Pancreas (tissue), 10 donors: ENCODE data around the gene L3MBTL1. TPM values are rescaled to one million over a fixed set of nuclear protein-coding genes. Genes with fewer than 3 reads are reported as not detected.

Experiments used
- ATAC-seq, 4 donors: fragments of 200-7000 bp; cut with Tn5 transposase; one replicate each; pipeline versions ENCODE4 v1.8.0 to v1.9.1; 2020; ENCODE audit warnings: mild to moderate bottlenecking in 4 of 4, moderate library complexity in 4 of 4
- DNase-seq, 6 donors: peaks; one replicate each; pipeline ENCODE4 v3.0.0-alpha.2; 2020
- FAIRE-seq: peaks from 2 replicates; lab custom pipeline; 2012; peaks lifted over from hg19 to GRCh38; lab: Jason Lieb, UNC
- H3K27ac ChIP-seq, 4 donors: fragments of 200-600 bp; sonication (generic); 1 replicate in 3 of 4; 2 replicates in 1 of 4; pipeline versions ENCODE4 v1.5.0 to v1.8.0; 2020
- H3K27me3 ChIP-seq, 4 donors: fragments of 200-600 bp; one replicate each; pipeline ENCODE4 v1.8.0; 2021
- H3K36me3 ChIP-seq, 3 donors: fragments of 200-600 bp; sonication (generic) in 1 of 3; one replicate each; pipeline versions ENCODE4 v1.5.0 to v1.8.0; 2020 to 2021
- H3K4me1 ChIP-seq, 3 donors: fragments of 200-600 bp; one replicate each; pipeline ENCODE4 v1.8.0; 2021
- H3K4me3 ChIP-seq, 4 donors: fragments of 200-600 bp; sonication (generic) in 2 of 4; one replicate each; pipeline versions ENCODE4 v1.5.0 to v1.8.0; 2020 to 2021
- H3K9me3 ChIP-seq, 4 donors: fragments of 200-600 bp; one replicate each; pipeline ENCODE4 v1.8.0; 2021
- WGBS, 2 donors: extraction: QIAGEN DNeasy Blood & Tissue Kit; methylation state at CpG; one replicate each; pipeline ENCODE4 v1.1.7; 2013; 5-methylcytosine and 5-hydroxymethylcytosine counted together
- intact Hi-C, 3 donors: fragments of 100-400 bp; cut with DNase I; formaldehyde crosslinking; loops; one replicate each; pipeline versions ENCODE4 v1.11.1 to v1.14.2; 2022
- polyA plus RNA-seq, 2 donors: library from polyadenylated mRNA; stranded (reverse); fragments of 200-250 nt; gene quantifications; one replicate each; pipeline ENCODE4 v1.2.3, GENCODE V29; 2013
- total RNA-seq, 6 donors: library from RNA; stranded (reverse); fragmentation: NEBNext Ultra II Directional in 4 of 6; extraction: Animal tissue kit (Norgen Biotek cat#: 25700) in 4 of 6; gene quantifications; one replicate each; pipeline versions ENCODE4 v1.2.1 to v1.2.4, GENCODE V29; 2021 to 2023
- TF ChIP-seq, protein P1 (sequence below), 4 donors: fragments of 200-600 bp; sonication (generic) in 3 of 4; IDR thresholded peaks; one replicate each; pipeline versions ENCODE4 v1.5.0 to v1.8.0; 2021; ENCODE audit warnings: antibody characterized with exemption in 4 of 4
- donor health status: healthy with polysubstance abuse.
- donor health status: DM: no; HTN: no; CAD: no; lungs with moderate emphysema.
- donor health status: DM: no; HTN: no; CAD: no.
- donor health status: control.
- donor health status: control.
- donor health status: Bipolar disorder and iron deficiency.
- donor health status: DM: yes; HTN: yes; CAD: no.
- donor health status: DM: no; HTN: no; CAD: no.
- donor health status: DM: no; HTN: no; CAD: no.
- donor health status: DM: yes; HTN: yes; CAD: no.

Gene L3MBTL1
- total and polyA plus RNA-seq, 8 donors: 3.4 to 10.7 (median 5.6) TPM

DNA sequence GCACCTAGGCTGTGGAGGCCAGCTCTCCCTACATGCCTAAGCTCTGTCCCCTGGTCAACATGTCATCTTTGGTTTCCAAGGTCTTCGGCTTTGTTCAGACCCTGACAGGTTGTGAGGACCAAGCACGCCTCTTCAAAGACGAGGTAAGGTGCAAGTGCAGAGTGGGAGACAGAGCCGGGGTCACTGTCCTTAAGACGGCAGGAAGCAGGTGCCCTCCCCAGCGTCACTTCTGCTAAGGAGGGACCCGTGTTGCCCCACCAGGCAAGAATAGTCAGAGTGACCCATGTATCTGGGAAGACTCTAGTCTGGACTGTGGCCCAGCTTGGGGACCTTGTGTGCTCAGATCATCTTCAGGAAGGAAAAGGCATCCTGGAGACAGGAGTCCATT, 33.2 kb downstream of the L3MBTL1 start:
- DNase-seq (no peak), ATAC-seq (no peak), FAIRE-seq (no peak)
- H3K27me3 ChIP-seq: no peaks in the 10 kb centered on the region
- H3K9me3 ChIP-seq: no peaks in the 10 kb centered on the region
- H3K27ac ChIP-seq: no peak overlapping the region
- H3K4me1 ChIP-seq: peaks cover 0 to 16% (median 6%) of the 10 kb centered on the region in 3 donors
- no peak overlapping the region for H3K4me3 ChIP-seq
- intact Hi-C loops: no loop called here
- 95 to 97% methylated on average over 7 of the region's 7 CpGs for WGBS, 2 donors
- no peaks in the 10 kb centered on the region for H3K36me3 ChIP-seq
- TF ChIP-seq, protein P1, sequence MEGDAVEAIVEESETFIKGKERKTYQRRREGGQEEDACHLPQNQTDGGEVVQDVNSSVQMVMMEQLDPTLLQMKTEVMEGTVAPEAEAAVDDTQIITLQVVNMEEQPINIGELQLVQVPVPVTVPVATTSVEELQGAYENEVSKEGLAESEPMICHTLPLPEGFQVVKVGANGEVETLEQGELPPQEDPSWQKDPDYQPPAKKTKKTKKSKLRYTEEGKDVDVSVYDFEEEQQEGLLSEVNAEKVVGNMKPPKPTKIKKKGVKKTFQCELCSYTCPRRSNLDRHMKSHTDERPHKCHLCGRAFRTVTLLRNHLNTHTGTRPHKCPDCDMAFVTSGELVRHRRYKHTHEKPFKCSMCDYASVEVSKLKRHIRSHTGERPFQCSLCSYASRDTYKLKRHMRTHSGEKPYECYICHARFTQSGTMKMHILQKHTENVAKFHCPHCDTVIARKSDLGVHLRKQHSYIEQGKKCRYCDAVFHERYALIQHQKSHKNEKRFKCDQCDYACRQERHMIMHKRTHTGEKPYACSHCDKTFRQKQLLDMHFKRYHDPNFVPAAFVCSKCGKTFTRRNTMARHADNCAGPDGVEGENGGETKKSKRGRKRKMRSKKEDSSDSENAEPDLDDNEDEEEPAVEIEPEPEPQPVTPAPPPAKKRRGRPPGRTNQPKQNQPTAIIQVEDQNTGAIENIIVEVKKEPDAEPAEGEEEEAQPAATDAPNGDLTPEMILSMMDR (IDR thresholded peaks at IDR 0.05): no peak

DNA sequence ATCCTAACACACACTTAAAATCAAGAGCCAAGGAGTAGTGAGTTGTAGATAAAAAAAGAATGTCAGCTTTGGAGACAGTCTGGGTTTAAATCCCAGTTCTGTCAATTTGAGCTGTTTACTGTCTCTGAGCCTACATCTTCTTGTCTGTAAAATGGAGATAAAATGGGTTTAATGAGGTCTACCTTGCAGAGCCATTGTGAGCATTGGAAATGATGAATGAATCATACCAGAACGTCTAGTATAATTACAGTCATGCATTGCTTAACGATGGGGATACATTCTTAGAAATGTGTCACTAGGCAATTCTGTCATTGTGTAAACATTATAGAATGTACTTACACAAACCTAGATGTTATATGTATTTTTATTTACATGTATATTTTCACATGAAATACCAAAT, 33.7 kb downstream of the L3MBTL1 start:
- no peak for DNase-seq
- intact Hi-C loops: no loop called here
- Histone ChIP-seq H3K4me1 (peaks cover 0 to 16% (median 6%) of the 10 kb centered on the region in 3 donors), H3K9me3 (no peaks in the 10 kb centered on the region), H3K4me3 (no peak overlapping the region), H3K27me3 (no peaks in the 10 kb centered on the region), H3K36me3 (no peaks in the 10 kb centered on the region), H3K27ac (no peak overlapping the region)
- no peak for FAIRE-seq
- WGBS, 2 donors: 63 to 65% methylated on average over 2 of the region's 2 CpGs
- TF ChIP-seq, protein P1 (IDR thresholded peaks at IDR 0.05): no peak
- ATAC-seq: no peak

DNA sequence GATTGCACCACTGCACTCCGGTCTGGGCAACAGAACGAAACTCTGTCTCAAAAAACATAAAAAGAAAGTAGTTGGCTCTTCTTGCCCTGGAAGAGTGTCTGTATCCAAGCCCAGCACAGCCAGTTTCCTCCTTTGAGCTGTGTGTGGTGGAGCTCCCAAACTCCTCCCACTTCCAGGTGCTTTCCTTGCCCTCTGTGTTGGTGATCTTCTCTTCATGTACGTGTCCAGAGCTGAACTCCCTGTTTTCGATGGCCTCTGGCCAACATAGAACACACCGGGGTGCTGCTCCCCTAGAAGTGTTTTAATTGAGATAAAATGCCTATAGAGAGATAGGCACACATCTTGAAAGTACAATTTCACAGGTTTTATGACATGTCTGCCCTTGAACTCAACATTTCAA, 34.7 kb downstream of the L3MBTL1 start:
- DNase-seq (no peak), ATAC-seq (no peak), FAIRE-seq (no peak)
- H3K9me3 ChIP-seq: no peaks in the 10 kb centered on the region
- H3K4me3 ChIP-seq: no peak overlapping the region
- TF ChIP-seq, protein P1 (IDR thresholded peaks at IDR 0.05): no peak
- intact Hi-C loops: no loop called here
- no peaks in the 10 kb centered on the region for H3K36me3 ChIP-seq
- H3K4me1 ChIP-seq: peaks cover 0 to 16% (median 6%) of the 10 kb centered on the region in 3 donors
- no peak overlapping the region for H3K27ac ChIP-seq
- 63 to 64% methylated on average over 5 of the region's 5 CpGs for WGBS, 2 donors
- H3K27me3 ChIP-seq: no peaks in the 10 kb centered on the region

DNA sequence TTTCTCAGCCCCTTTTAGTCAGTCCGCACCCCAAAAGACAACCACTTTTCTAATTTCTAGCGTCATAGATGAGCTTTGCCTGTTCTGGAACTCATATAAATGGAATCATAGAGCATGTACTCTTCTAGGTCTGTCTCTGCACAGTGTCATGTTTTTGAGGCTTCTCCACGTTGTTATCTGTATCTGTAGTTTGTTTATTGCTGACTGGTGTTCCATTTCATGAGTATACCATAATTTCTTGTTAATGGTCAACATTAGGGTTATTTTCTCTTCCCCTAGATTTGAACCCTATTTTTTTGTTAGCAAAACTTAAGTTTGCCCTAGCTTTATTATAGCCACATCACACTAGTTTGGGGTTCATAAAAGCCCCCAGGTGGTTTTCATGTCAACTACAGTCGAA, 35.2 kb downstream of the L3MBTL1 start:
- Histone ChIP-seq H3K4me1 (peaks cover 0 to 16% (median 6%) of the 10 kb centered on the region in 3 donors), H3K36me3 (no peaks in the 10 kb centered on the region), H3K27ac (no peak overlapping the region), H3K4me3 (no peak overlapping the region), H3K9me3 (no peaks in the 10 kb centered on the region), H3K27me3 (no peaks in the 10 kb centered on the region)
- no peak for FAIRE-seq
- WGBS, 2 donors: 78 to 80% methylated on average over 4 of the region's 4 CpGs
- intact Hi-C loops: no loop called here
- no peak for ATAC-seq
- TF ChIP-seq, protein P1 (IDR thresholded peaks at IDR 0.05): no peak
- DNase-seq: no peak

DNA sequence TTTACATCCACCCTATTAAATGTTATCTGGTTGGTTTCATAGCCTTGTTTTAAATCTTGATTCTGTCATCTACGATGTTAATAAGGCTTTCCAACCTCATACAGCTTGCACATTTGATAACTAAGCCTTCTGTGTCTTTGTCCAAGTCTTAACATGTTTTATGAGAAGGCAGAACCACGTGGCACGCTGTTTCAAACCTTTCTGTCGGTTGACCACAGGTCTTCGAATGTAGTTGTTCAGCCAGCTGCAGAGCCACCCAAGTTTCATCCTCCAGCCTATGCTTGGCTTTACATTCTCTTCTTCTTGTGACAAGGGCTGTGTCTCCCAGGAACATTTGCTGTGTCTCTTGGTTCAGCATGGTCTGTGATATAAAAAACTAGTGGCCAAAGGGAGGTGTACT, 35.6 kb downstream of the L3MBTL1 start:
- intact Hi-C loops: no loop called here
- Histone ChIP-seq H3K27ac (no peak overlapping the region), H3K27me3 (no peaks in the 10 kb centered on the region), H3K4me1 (peaks cover 0 to 14% (median 6%) of the 10 kb centered on the region in 3 donors), H3K36me3 (no peaks in the 10 kb centered on the region), H3K9me3 (no peaks in the 10 kb centered on the region), H3K4me3 (no peak overlapping the region)
- 88 to 91% methylated on average over 5 of the region's 5 CpGs for WGBS, 2 donors
- TF ChIP-seq, protein P1 (IDR thresholded peaks at IDR 0.05): no peak
- no peak for DNase-seq
- no peak for FAIRE-seq
- no peak for ATAC-seq
